ENCODE results near the gene R3HDM1.

DNA sequence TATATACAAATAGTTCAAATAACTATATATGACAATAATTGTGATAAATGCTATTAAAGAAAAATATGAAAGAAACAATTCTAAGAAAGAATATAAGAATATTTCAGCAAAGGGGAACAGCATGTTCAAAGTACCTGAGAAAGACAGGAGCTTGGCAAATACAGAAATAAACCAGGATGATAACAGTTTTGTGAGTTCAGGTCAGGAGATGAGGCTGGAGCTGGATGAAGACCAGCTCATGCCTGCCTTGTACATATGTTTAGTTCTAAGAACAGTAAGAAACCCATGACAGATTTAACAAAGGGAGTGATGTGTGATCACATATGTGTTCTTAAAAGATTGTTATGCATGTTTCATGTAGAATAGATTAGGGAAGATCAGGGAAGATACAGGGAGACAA, 98.2 kb downstream of the R3HDM1 start:
- TF ChIP-seq, protein P1, sequence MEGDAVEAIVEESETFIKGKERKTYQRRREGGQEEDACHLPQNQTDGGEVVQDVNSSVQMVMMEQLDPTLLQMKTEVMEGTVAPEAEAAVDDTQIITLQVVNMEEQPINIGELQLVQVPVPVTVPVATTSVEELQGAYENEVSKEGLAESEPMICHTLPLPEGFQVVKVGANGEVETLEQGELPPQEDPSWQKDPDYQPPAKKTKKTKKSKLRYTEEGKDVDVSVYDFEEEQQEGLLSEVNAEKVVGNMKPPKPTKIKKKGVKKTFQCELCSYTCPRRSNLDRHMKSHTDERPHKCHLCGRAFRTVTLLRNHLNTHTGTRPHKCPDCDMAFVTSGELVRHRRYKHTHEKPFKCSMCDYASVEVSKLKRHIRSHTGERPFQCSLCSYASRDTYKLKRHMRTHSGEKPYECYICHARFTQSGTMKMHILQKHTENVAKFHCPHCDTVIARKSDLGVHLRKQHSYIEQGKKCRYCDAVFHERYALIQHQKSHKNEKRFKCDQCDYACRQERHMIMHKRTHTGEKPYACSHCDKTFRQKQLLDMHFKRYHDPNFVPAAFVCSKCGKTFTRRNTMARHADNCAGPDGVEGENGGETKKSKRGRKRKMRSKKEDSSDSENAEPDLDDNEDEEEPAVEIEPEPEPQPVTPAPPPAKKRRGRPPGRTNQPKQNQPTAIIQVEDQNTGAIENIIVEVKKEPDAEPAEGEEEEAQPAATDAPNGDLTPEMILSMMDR (conservative IDR thresholded peaks at IDR 0.05 in 1 of 2, IDR thresholded peaks at IDR 0.05 in 1 of 2; ENCODE audit: extremely low read depth in 1 of 2, insufficient read depth in 1 of 2, low read depth in 1 of 2, low read length in 2 of 2) = no peak
- no peak for TF ChIP-seq EZH2 (IDR thresholded peaks at IDR 0.05; ENCODE audit: borderline replicate concordance, low read length)
